Transverse colon (tissue), 4 donors: ENCODE results near the gene FBXL13. TPM values are rescaled to one million over a fixed set of nuclear protein-coding genes. Genes with fewer than 3 reads are reported as not detected.

Experiments used
- DNase-seq: peaks from one replicate; pipeline ENCODE4 v3.0.0-alpha.2; 2019
- H3K27ac ChIP-seq, 4 donors: fragments of 200-600 bp; sonication (generic); 2 replicates each; pipeline ENCODE4 v1.5.1; 2016 to 2018; ENCODE audit warnings: inconsistent platforms in 4 of 4
- H3K27me3 ChIP-seq: fragments of 200-600 bp; sonication (generic); 2 replicates; pipeline ENCODE4 v1.5.1; 2017; ENCODE audit warnings: inconsistent platforms
- H3K36me3 ChIP-seq, 4 donors: fragments of 200-600 bp; sonication (generic); 2 replicates each; pipeline ENCODE4 v1.5.1; 2017 to 2019; ENCODE audit warnings: inconsistent platforms in 4 of 4
- H3K4me1 ChIP-seq, 4 donors: fragments of 200-600 bp; sonication (generic); 2 replicates each; pipeline ENCODE4 v1.5.1; 2017 to 2020; ENCODE audit warnings: inconsistent platforms in 4 of 4
- H3K4me3 ChIP-seq, 4 donors: fragments of 200-600 bp; sonication (generic); 1 replicate in 1 of 4; 2 replicates in 3 of 4; pipeline versions ENCODE4 v1.5.1 to v1.6.1; 2017 to 2019; ENCODE audit warnings: inconsistent platforms in 4 of 4
- H3K9me3 ChIP-seq, 2 donors: fragments of 200-600 bp; sonication (generic); 2 replicates each; pipeline ENCODE4 v1.5.1; 2017 to 2019; ENCODE audit warnings: inconsistent platforms in 2 of 2
- EP300 ChIP-seq: sonication (generic); formaldehyde crosslinking; IDR thresholded peaks from one replicate; pipeline ENCODE4 v1.6.1; 2017; ENCODE audit warnings: antibody characterized with exemption, low read depth
- POLR2A ChIP-seq: fragments of 450-650 bp; IDR thresholded peaks from one replicate; pipeline ENCODE4 v1.6.1; 2016; ENCODE audit warnings: antibody characterized with exemption, mild to moderate bottlenecking, moderate library complexity
- POLR2AphosphoS5 ChIP-seq, 3 donors: sonication (generic); formaldehyde crosslinking; IDR thresholded peaks; one replicate each; pipeline ENCODE4 v1.6.1; 2016; ENCODE audit warnings: antibody characterized with exemption in 3 of 3
- WGBS, 2 donors: methylation state at CpG; one replicate each; pipeline ENCODE4 v1.1.5; 2018; ENCODE audit warnings: low coverage in 1 of 2; 5-methylcytosine and 5-hydroxymethylcytosine counted together
- in situ Hi-C, 4 donors: fragments of 200-750 bp; cut with MboI; loops; one replicate each; pipeline versions ENCODE4 v1.15.0 to v1.15.1; 2017; ENCODE audit warnings: low sequenced_read_pairs in 3 of 4, low pct_ligation_motif_present in 1 of 4, low pct_unique_long_range_greater_than_20kb in 1 of 4
- intact Hi-C: fragments of 100-400 bp; cut with DNase I; formaldehyde crosslinking; loops from one replicate; pipeline ENCODE4 v1.15.1; 2023; ENCODE audit warnings: low total_unique reads
- total RNA-seq, 4 donors: library from RNA; depleted of rRNA; stranded (reverse); fragments of >200 nt; gene quantifications; one replicate each; pipeline ENCODE4 v1.1.0, GENCODE V29; 2016
- TF ChIP-seq, protein P1 (sequence below), 5 experiments: fragments of 200-600 bp in 3 of 5; fragments of 450-650 bp in 2 of 5; sonication (generic) in 3 of 5; IDR thresholded peaks; 1 replicate in 2 of 5; 2 replicates in 3 of 5; pipeline ENCODE4 v1.5.1; 2016 to 2017; ENCODE audit warnings: antibody characterized with exemption in 5 of 5, inconsistent platforms in 3 of 5, mild to moderate bottlenecking in 2 of 5, moderate library complexity in 1 of 5

FBXL13 gene
- total RNA-seq, 4 donors from 2014 or later: 0.96 to 6.8 (median 1.9) TPM; not detected in 1

DNA sequence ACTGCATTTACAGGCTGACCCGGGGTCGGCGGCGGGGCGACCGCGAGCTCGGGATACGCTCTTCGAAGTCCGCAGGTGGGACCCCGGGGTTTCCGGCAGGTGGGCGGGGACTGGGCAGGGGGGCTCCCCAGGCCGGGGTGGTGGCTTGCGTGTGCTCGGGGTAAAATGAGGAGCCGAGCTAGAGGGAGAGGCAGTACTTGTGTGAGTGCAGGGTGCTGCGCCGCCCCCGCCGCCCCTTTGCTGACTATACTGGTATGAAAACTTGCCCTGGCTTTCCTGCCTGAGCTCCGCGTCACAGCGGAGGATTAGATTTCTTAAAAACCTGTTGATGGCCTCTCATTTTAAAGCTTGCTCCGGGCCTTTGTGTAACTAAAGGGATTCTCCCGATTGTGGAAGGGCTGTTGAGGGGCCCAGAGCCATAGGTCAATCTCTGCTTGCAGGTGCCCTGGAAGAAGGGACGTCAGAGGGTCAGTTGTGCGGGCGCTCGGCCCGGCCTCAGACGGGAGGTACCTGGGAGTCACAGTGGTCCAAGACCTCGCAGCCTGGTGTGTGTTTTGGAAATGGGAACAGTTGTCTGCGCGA is 832 bp upstream of the FBXL13 start:
- no peaks in the 10 kb centered on the region for H3K36me3 ChIP-seq
- intact Hi-C loops (no loop called here), in situ Hi-C loops (loop anchor here in 1 of 4 donors (25.0 kb wide), 1 partner anchor 212 kb away; the partner anchor contains the start of gene PMPCB)
- 2% methylated on average over 34 of the region's 36 CpGs; no CpG with 5 or more reads in 1 of the 2 donors for WGBS, 2 donors
- peaks cover 15 to 24% (median 21%) of the 10 kb centered on the region in 4 donors for H3K4me1 ChIP-seq
- peak overlapping the region; percentile 93 to 95 (median 94) for H3K27ac ChIP-seq
- no peaks in the 10 kb centered on the region for H3K9me3 ChIP-seq
- peak overlapping the region; percentile 67 to 85 (median 74) for H3K4me3 ChIP-seq
- H3K27me3 ChIP-seq: no peaks in the 10 kb centered on the region
- no peak for TF ChIP-seq EP300
- TF ChIP-seq, protein P1, sequence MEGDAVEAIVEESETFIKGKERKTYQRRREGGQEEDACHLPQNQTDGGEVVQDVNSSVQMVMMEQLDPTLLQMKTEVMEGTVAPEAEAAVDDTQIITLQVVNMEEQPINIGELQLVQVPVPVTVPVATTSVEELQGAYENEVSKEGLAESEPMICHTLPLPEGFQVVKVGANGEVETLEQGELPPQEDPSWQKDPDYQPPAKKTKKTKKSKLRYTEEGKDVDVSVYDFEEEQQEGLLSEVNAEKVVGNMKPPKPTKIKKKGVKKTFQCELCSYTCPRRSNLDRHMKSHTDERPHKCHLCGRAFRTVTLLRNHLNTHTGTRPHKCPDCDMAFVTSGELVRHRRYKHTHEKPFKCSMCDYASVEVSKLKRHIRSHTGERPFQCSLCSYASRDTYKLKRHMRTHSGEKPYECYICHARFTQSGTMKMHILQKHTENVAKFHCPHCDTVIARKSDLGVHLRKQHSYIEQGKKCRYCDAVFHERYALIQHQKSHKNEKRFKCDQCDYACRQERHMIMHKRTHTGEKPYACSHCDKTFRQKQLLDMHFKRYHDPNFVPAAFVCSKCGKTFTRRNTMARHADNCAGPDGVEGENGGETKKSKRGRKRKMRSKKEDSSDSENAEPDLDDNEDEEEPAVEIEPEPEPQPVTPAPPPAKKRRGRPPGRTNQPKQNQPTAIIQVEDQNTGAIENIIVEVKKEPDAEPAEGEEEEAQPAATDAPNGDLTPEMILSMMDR (IDR thresholded peaks at IDR 0.05): no peak
- TF ChIP-seq POLR2AphosphoS5 (IDR thresholded peaks at IDR 0.05): no peak
- peak; percentile 56 for DNase-seq

DNA sequence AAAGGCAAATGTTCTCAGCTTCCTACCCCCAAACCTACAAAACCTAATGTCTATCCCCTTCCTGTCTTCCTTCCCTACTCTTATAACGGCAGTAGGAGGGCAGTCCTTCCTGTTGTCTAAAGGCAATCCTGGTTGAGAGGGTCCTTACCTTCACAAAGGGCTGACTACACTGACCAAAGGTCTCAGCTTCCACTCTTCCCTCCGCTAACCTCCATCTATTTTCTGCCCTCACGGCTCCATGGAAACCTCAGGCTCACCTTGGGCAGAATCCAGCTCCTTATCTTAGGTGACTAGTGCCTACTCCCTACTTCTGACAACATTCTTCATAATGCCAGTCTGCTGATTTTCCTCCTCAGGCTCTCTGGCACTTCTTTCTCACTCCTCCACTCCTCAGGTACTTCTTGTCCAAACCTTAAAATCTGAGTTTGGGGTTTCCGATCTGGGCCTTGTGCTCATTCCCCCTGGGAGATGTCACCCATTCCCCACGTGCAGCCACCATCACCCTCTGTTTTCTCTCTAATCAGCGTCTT is 542 bp downstream of the FBXL13 start:
- in situ Hi-C loops: loop anchor here in 3 of 4 donors (25.0 kb wide), 1 partner anchor 312 kb away; no protein-coding TSS in a partner anchor
- intact Hi-C loops: no loop called here

DNA sequence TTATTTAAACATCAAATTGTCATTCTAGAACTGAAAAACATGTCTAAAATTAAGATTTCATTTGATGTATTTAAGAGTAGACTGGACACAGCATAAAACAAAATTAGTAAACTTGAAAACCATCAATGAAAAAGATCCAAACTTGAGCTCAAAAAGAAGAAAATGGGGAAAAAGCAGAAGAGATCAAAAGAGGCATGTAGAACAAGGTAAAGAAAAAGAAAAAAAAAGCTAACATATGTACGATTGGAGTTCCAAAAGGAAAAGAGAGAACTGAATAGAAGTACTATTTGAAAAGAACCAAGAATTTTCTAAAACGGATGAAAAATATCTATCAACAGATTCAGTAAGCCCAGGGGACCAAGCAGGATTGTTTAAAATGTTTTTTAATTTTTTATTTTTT is 3.6 kb downstream of the FBXL13 start:
- in situ Hi-C loops (loop anchor here in 3 of 4 donors (25.0 kb wide), 1 partner anchor 309 kb away; no protein-coding TSS in a partner anchor), intact Hi-C loops (no loop called here)
- TF ChIP-seq, protein P1 (IDR thresholded peaks at IDR 0.05): no peak
- TF ChIP-seq POLR2A: no peak
- no peak for TF ChIP-seq EP300
- TF ChIP-seq POLR2AphosphoS5 (IDR thresholded peaks at IDR 0.05): no peak
- DNase-seq: no peak
- Histone ChIP-seq H3K4me3 (no peak overlapping the region), H3K27me3 (no peaks in the 10 kb centered on the region), H3K4me1 (peaks cover 6 to 14% (median 12%) of the 10 kb centered on the region in 4 donors), H3K9me3 (no peaks in the 10 kb centered on the region), H3K27ac (no peak overlapping the region), H3K36me3 (no peaks in the 10 kb centered on the region)
- WGBS, 2 donors: 82 to 91% methylated on average over 2 of the region's 2 CpGs

More for the DNA sequence above, 542 bp downstream of the FBXL13 start:
- peak; percentile 18 for DNase-seq
- H3K9me3 ChIP-seq: no peaks in the 10 kb centered on the region
- peak overlapping the region; percentile 67 to 85 (median 74) for H3K4me3 ChIP-seq
- no peaks in the 10 kb centered on the region for H3K36me3 ChIP-seq
- H3K27ac ChIP-seq: peak overlapping the region; percentile 93 to 95 (median 94)
- H3K27me3 ChIP-seq: no peaks in the 10 kb centered on the region
- H3K4me1 ChIP-seq: peaks cover 15 to 24% (median 21%) of the 10 kb centered on the region in 4 donors
- TF ChIP-seq EP300 (no peak), POLR2AphosphoS5 (IDR thresholded peaks at IDR 0.05) (no peak)
- WGBS, 2 donors: 0 to 16% methylated on average over 5 to 6 of the region's 6 CpGs

DNA sequence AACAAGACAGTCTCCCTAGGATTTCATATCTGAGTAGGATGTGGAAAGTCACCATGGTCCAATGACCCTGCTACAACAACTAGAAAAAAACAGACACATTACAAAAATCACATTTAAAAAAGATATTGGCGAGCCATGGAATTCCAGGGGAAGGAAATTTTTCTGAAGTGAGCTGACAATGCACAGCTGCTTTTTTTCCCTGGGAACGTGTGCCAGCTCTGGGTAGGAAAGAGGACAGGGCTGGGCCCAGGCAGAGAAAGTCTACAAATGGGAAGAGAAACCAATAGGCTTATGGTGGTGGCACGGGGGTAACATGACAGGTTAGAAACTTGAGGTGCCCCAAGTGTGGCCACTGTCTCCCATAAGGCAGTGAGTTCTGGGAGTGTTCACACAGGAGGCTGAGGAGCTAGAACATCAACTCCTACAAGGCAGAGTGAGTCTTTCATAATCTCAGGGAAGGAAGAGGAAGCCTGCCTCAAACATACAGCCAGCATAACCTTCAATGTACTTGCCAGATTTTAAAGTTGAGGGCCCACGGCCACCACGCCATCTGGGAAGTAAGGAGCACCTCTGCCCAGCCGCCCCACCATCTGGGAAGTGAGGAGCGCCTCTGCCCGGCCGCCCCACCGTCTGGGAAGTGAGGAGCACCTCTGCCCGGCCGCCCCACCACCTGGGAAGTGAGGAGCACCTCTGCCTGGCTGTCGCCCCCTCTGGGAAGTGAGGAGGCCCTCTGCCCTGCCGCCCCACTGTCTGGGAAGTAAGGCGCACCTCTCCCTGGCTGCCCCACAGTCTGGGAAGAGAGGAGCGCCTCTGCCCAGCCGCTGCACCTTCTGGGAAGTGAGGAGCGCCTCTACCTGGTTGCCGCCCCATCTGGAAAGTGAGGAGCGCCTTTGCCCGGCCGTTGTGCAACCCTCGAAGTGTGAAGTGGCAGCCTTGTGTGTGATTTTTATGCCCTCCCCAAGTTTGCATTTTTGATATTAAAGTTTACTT is 5.9 kb downstream of the FBXL13 start:
- intact Hi-C loops (no loop called here), in situ Hi-C loops (loop anchor here in 3 of 4 donors (25.0 kb wide), 1 partner anchor 306 kb away; no protein-coding TSS in a partner anchor)
- H3K27ac ChIP-seq: no peak overlapping the region
- H3K36me3 ChIP-seq: no peaks in the 10 kb centered on the region
- H3K4me1 ChIP-seq: peaks cover 3 to 5% (median 3%) of the 10 kb centered on the region in 4 donors
- WGBS, 2 donors: 92 to 93% methylated on average over 8 to 23 of the region's 23 CpGs
- H3K4me3 ChIP-seq: no peak overlapping the region
- H3K9me3 ChIP-seq: no peaks in the 10 kb centered on the region
- DNase-seq: no peak
- no peaks in the 10 kb centered on the region for H3K27me3 ChIP-seq
- TF ChIP-seq, protein P1 (IDR thresholded peaks at IDR 0.05): no peak
- TF ChIP-seq EP300: no peak
- TF ChIP-seq POLR2A: no peak
- TF ChIP-seq POLR2AphosphoS5 (IDR thresholded peaks at IDR 0.05): no peak
